Endothelial cell of umbilical vein (primary cell): ENCODE results near the gene MTX1. TPM values are rescaled to one million over a fixed set of nuclear protein-coding genes. Genes with fewer than 3 reads are reported as not detected.

Experiments used
- BruUV-seq: library from RNA; stranded (reverse); fragments of 400-500 nt; replicated peaks from 2 replicates; lab custom pipeline; 2021; lab: Mats Ljungman, UMichigan
- CTCF ChIA-PET: fragments of 300-600, 350-600 bp; sonication (Branson Sonifier 250); formaldehyde crosslinking; loops from one replicate; lab custom pipeline; 2021; ENCODE audit warnings: antibody characterized with exemption, inconsistent platforms; lab: Charles Lee
- POLR2A ChIA-PET: fragments of 300-600, 350-600 bp; sonication (Branson Sonifier 250); formaldehyde crosslinking; loops from one replicate; lab custom pipeline; 2021; ENCODE audit warnings: antibody characterized with exemption, inconsistent platforms; lab: Charles Lee
- DNase-seq: peaks from one replicate; pipeline ENCODE4 v3.0.0-alpha.2; 2011; ENCODE audit warnings: low read depth, low spot score
- FAIRE-seq: peaks from 2 replicates; lab custom pipeline; 2011; peaks lifted over from hg19 to GRCh38; lab: Jason Lieb, UNC
- H2AFZ ChIP-seq: 2 replicates; pipeline ENCODE4 v1.6.0; 2012; ENCODE audit warnings: low read depth, low read length, control low read depth, inconsistent platforms
- H3K27ac ChIP-seq: 2 replicates; pipeline ENCODE4 v1.5.1; 2011; ENCODE audit warnings: low read depth, mild to moderate bottlenecking, control low read depth, low read length, moderate library complexity; ENCODE audit not compliant: insufficient read depth
- H3K27me3 ChIP-seq, 2 experiments: 2 replicates each; pipeline versions ENCODE4 v1.6.0 to v1.6.1; 2011; ENCODE audit warnings: low read length in 2 of 2, mixed read lengths in 1 of 2; ENCODE audit not compliant: control insufficient read depth in 2 of 2, insufficient read depth in 2 of 2
- H3K36me3 ChIP-seq, 2 experiments: 2 replicates in 1 of 2; 3 replicates in 1 of 2; pipeline ENCODE4 v1.5.1; 2011; ENCODE audit warnings: low read length in 2 of 2, mild to moderate bottlenecking in 1 of 2, moderate library complexity in 1 of 2; ENCODE audit not compliant: control insufficient read depth in 2 of 2, insufficient read depth in 2 of 2; ENCODE audit errors: extremely low read depth in 1 of 2
- H3K4me1 ChIP-seq: 3 replicates; pipeline ENCODE4 v1.5.1; 2011; ENCODE audit warnings: mild to moderate bottlenecking, low read length; ENCODE audit not compliant: control insufficient read depth, insufficient read depth; ENCODE audit errors: extremely low read depth
- H3K4me2 ChIP-seq: 2 replicates; pipeline ENCODE4 v1.6.1; 2011; ENCODE audit warnings: low read length, control low read depth, mixed read lengths; ENCODE audit not compliant: insufficient read depth
- H3K4me3 ChIP-seq, 3 experiments: fragments of 200-600 bp in 1 of 3; sonication (generic), shearing (Covaris generic) in 1 of 3; replicated peaks in 1 of 3; 2 replicates each; pipeline ENCODE4 v1.5.1; 2011 to 2016; ENCODE audit warnings: control low read depth in 3 of 3, low read length in 3 of 3, mild to moderate bottlenecking in 2 of 3, inconsistent platforms in 1 of 3, low read depth in 1 of 3, moderate library complexity in 1 of 3; ENCODE audit not compliant: insufficient read depth in 1 of 3
- H3K79me2 ChIP-seq: 2 replicates; pipeline ENCODE4 v1.6.0; 2012; ENCODE audit warnings: low read length, inconsistent platforms; ENCODE audit not compliant: control insufficient read depth, insufficient read depth
- H3K9ac ChIP-seq: replicated peaks from 2 replicates; pipeline ENCODE3; 2011; ENCODE audit warnings: low read length, control low read depth; ENCODE audit not compliant: insufficient read depth; ENCODE audit errors: extremely low read depth
- H3K9me1 ChIP-seq: replicated peaks from 3 replicates; pipeline ENCODE4 v1.6.0; 2011; ENCODE audit warnings: mild to moderate bottlenecking, low read length; ENCODE audit not compliant: control insufficient read depth, insufficient read depth; ENCODE audit errors: extremely low read depth
- H3K9me3 ChIP-seq: replicated peaks from 2 replicates; pipeline ENCODE4 v1.5.1; 2012; ENCODE audit warnings: low read length, inconsistent platforms; ENCODE audit not compliant: control insufficient read depth, insufficient read depth
- H4K20me1 ChIP-seq: replicated peaks from 2 replicates; pipeline ENCODE3; 2011; ENCODE audit warnings: mild to moderate bottlenecking, low read length; ENCODE audit not compliant: control insufficient read depth, insufficient read depth; ENCODE audit errors: extremely low read depth
- EZH2 ChIP-seq: IDR thresholded peaks from 2 replicates; pipeline ENCODE4 v1.6.1; 2012; ENCODE audit warnings: borderline replicate concordance, low read depth, mild to moderate bottlenecking, moderate library complexity, low read length, inconsistent platforms; ENCODE audit not compliant: severe bottlenecking
- FOS ChIP-seq: IDR thresholded peaks from 2 replicates; pipeline ENCODE4 v1.6.1; 2011; ENCODE audit warnings: mild to moderate bottlenecking, low read length, moderate library complexity, borderline replicate concordance; ENCODE audit not compliant: insufficient read depth
- GATA2 ChIP-seq: IDR thresholded peaks from 2 replicates; pipeline ENCODE4 v1.7.0; 2011; ENCODE audit warnings: low read depth, mild to moderate bottlenecking, moderate library complexity, mixed read lengths, low read length; ENCODE audit not compliant: insufficient read length, insufficient read depth
- JUN ChIP-seq: IDR thresholded peaks from 2 replicates; pipeline ENCODE4 v1.6.1; 2011; ENCODE audit warnings: borderline replicate concordance, low read depth; ENCODE audit not compliant: insufficient read length, insufficient read depth
- MYC ChIP-seq: IDR thresholded peaks from one replicate; pipeline ENCODE4 v1.6.1; 2011; ENCODE audit warnings: mild to moderate bottlenecking, low read depth, low read length
- POLR2A ChIP-seq: IDR thresholded peaks from 2 replicates; pipeline ENCODE4 v1.6.1; 2012; ENCODE audit warnings: low read depth, mild to moderate bottlenecking, control low read depth, low read length
- POLR2AphosphoS5 ChIP-seq: IDR thresholded peaks from 2 replicates; pipeline ENCODE4 v1.6.1; 2012; ENCODE audit warnings: low read depth, mild to moderate bottlenecking, control low read depth, low read length, moderate library complexity; ENCODE audit not compliant: insufficient read depth
- dilution Hi-C: fragments of 300-500 bp; cut with MboI; formaldehyde crosslinking; loops from one replicate; pipeline ENCODE4 v1.15.0; 2019; ENCODE audit warnings: low sequenced_read_pairs; ENCODE audit not compliant: extremely low pct_ligation_motif_present
- intact Hi-C: fragments of 100-400 bp; cut with micrococcal nuclease; formaldehyde crosslinking; loops from one replicate; pipeline ENCODE4 v1.10.0; 2022
- polyA plus RNA-seq, 4 experiments: library from polyadenylated mRNA; depleted of rRNA in 3 of 4; stranded (reverse) in 3 of 4; unstranded in 1 of 4; fragments of >200 nt; gene quantifications; 2 replicates each; pipeline versions ENCODE4 v1.2.1 to v1.2.3, GENCODE V29; 2011 to 2012; ENCODE audit warnings: missing spikeins in 1 of 4
- total RNA-seq: library from RNA; stranded (reverse); gene quantifications from 2 replicates; pipeline ENCODE4 v1.2.3, GENCODE V29; 2021
- TF ChIP-seq, protein P1 (sequence below): IDR thresholded peaks from 2 replicates; pipeline ENCODE4 v1.6.1; 2011; ENCODE audit not compliant: insufficient read depth, insufficient read length
- TF ChIP-seq, protein P2 (sequence below), 2 donors: IDR thresholded peaks; 1 replicate in 1 of 2; 2 replicates in 1 of 2; pipeline ENCODE4 v1.5.1; 2011; ENCODE audit warnings: low read length in 2 of 2, mild to moderate bottlenecking in 2 of 2, moderate library complexity in 2 of 2, control low read depth in 1 of 2, inconsistent platforms in 1 of 2, low read depth in 1 of 2; ENCODE audit not compliant: insufficient read depth in 1 of 2; ENCODE audit errors: extremely low read depth in 1 of 2

MTX1 gene
- total and polyA plus RNA-seq, 2 donors (not counting 3 experiments of a cell fraction or from before 2014, with no cell fraction given): 53.0 to 109 TPM

GRCh38 chr1:155158991-155159390, 49.5 kb upstream of the MTX1 start:
- Histone ChIP-seq H3K27ac (no peak overlapping the region), H3K36me3 (no peaks in the 10 kb centered on the region), H3K79me2 (no peaks in the 10 kb centered on the region), H3K9ac (no peak overlapping the region), H3K9me1 (no peaks in the 10 kb centered on the region), H3K9me3 (no peaks in the 10 kb centered on the region), H2AFZ (no peak overlapping the region), H3K4me1 (no peaks in the 10 kb centered on the region), H4K20me1 (no peaks in the 10 kb centered on the region), H3K27me3 (no peaks in the 10 kb centered on the region), H3K4me3 (no peak overlapping the region), H3K4me2 (no peak overlapping the region)
- dilution Hi-C loops: no loop called here
- no peak for FAIRE-seq
- no TSS peak for BruUV-seq
- ChIA-PET CTCF (no interaction called here), POLR2A (no interaction called here)
- TF ChIP-seq, protein P1, sequence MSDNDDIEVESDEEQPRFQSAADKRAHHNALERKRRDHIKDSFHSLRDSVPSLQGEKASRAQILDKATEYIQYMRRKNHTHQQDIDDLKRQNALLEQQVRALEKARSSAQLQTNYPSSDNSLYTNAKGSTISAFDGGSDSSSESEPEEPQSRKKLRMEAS: no peak
- TF ChIP-seq MYC (no peak), JUN (no peak), EZH2 (no peak), FOS (no peak), GATA2 (no peak), POLR2A (no peak), POLR2AphosphoS5 (no peak)
- TF ChIP-seq, protein P2, sequence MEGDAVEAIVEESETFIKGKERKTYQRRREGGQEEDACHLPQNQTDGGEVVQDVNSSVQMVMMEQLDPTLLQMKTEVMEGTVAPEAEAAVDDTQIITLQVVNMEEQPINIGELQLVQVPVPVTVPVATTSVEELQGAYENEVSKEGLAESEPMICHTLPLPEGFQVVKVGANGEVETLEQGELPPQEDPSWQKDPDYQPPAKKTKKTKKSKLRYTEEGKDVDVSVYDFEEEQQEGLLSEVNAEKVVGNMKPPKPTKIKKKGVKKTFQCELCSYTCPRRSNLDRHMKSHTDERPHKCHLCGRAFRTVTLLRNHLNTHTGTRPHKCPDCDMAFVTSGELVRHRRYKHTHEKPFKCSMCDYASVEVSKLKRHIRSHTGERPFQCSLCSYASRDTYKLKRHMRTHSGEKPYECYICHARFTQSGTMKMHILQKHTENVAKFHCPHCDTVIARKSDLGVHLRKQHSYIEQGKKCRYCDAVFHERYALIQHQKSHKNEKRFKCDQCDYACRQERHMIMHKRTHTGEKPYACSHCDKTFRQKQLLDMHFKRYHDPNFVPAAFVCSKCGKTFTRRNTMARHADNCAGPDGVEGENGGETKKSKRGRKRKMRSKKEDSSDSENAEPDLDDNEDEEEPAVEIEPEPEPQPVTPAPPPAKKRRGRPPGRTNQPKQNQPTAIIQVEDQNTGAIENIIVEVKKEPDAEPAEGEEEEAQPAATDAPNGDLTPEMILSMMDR (IDR thresholded peaks at IDR 0.05; ENCODE audit: extremely low read depth in 1 of 2, insufficient read depth in 1 of 2, low read depth in 1 of 2, low read length in 2 of 2): no peak
- DNase-seq: no peak
- intact Hi-C loops: no loop called here
